H9 (cell line): Measurements from ENCODE around the gene OR10AD1. TPM values are rescaled to one million over a fixed set of nuclear protein-coding genes. Genes with fewer than 3 reads are reported as not detected.

ENCODE experiments used
- DNase-seq: peaks from one replicate; pipeline ENCODE4 v3.0.0-alpha.2; 2017
- H2AFZ ChIP-seq: one replicate; pipeline ENCODE4 v1.6.1; 2013; ENCODE audit warnings: mild to moderate bottlenecking, low read length, control low read depth, moderate library complexity
- H2AK5ac ChIP-seq: 2 replicates; pipeline ENCODE4 v1.6.1; 2013; ENCODE audit warnings: low read length, control low read depth, mixed read lengths; ENCODE audit not compliant: insufficient read length
- H2BK120ac ChIP-seq: one replicate; pipeline ENCODE4 v1.6.1; 2013; ENCODE audit warnings: low read depth, mild to moderate bottlenecking, low read length, control low read depth, inconsistent platforms; ENCODE audit not compliant: poor library complexity, severe bottlenecking
- H2BK12ac ChIP-seq: 2 replicates; pipeline ENCODE4 v1.6.1; 2013; ENCODE audit warnings: low read length, control low read depth, mixed read lengths, low read depth; ENCODE audit not compliant: insufficient read length
- H2BK15ac ChIP-seq: 2 replicates; pipeline ENCODE4 v1.6.1; 2013; ENCODE audit warnings: low read depth, low read length, control low read depth
- H2BK20ac ChIP-seq: one replicate; pipeline ENCODE4 v1.6.1; 2013; ENCODE audit warnings: low read depth, mild to moderate bottlenecking, low read length, control low read depth, inconsistent platforms; ENCODE audit not compliant: poor library complexity, severe bottlenecking
- H2BK5ac ChIP-seq: 2 replicates; pipeline ENCODE4 v1.6.1; 2013; ENCODE audit warnings: low read length, control low read depth, mixed read lengths; ENCODE audit not compliant: insufficient read length
- H3K14ac ChIP-seq: 2 replicates; pipeline ENCODE4 v1.6.1; 2013; ENCODE audit warnings: low read length, control low read depth; ENCODE audit not compliant: insufficient read depth
- H3K18ac ChIP-seq: 2 replicates; pipeline ENCODE4 v1.6.1; 2013; ENCODE audit warnings: low read depth, mild to moderate bottlenecking, mixed read lengths, low read length, control low read depth; ENCODE audit not compliant: insufficient read length
- H3K23ac ChIP-seq: 2 replicates; pipeline ENCODE4 v1.6.1; 2013; ENCODE audit warnings: low read length, control low read depth, mixed read lengths, low read depth; ENCODE audit not compliant: insufficient read length
- H3K23me2 ChIP-seq: 2 replicates; pipeline ENCODE4 v1.6.1; 2013; ENCODE audit warnings: low read depth, mild to moderate bottlenecking, mixed read lengths, low read length, control low read depth; ENCODE audit not compliant: insufficient read length, poor library complexity, severe bottlenecking
- H3K27ac ChIP-seq: 2 replicates; pipeline ENCODE4 v1.5.1; 2013; ENCODE audit warnings: low read length, control low read depth, mixed read lengths, low read depth; ENCODE audit not compliant: insufficient read length
- H3K27me3 ChIP-seq: 2 replicates; pipeline ENCODE4 v1.6.1; 2013; ENCODE audit warnings: low read length, control low read depth, inconsistent platforms; ENCODE audit not compliant: insufficient read depth
- H3K4ac ChIP-seq: 2 replicates; pipeline ENCODE4 v1.6.1; 2013; ENCODE audit warnings: low read depth, mild to moderate bottlenecking, control low read depth, inconsistent platforms, low read length, moderate library complexity
- H3K4me1 ChIP-seq: 2 replicates; pipeline ENCODE4 v1.6.1; 2013; ENCODE audit warnings: low read length, control low read depth, inconsistent platforms; ENCODE audit not compliant: insufficient read depth
- H3K4me2 ChIP-seq: 2 replicates; pipeline ENCODE4 v1.6.1; 2013; ENCODE audit warnings: low read length, control low read depth, mixed read lengths; ENCODE audit not compliant: insufficient read length, insufficient read depth
- H3K56ac ChIP-seq: 2 replicates; pipeline ENCODE4 v1.6.1; 2013; ENCODE audit warnings: low read depth, mild to moderate bottlenecking, mixed read lengths, low read length, control low read depth; ENCODE audit not compliant: insufficient read length
- H3K79me1 ChIP-seq: 2 replicates; pipeline ENCODE4 v1.6.1; 2013; ENCODE audit warnings: low read depth, mild to moderate bottlenecking, moderate library complexity, low read length, control low read depth, inconsistent platforms; ENCODE audit not compliant: insufficient read depth, poor library complexity, severe bottlenecking
- H3K79me2 ChIP-seq: 2 replicates; pipeline ENCODE4 v1.6.1; 2013; ENCODE audit warnings: low read length, control low read depth, inconsistent platforms; ENCODE audit not compliant: insufficient read depth
- H3K9ac ChIP-seq: 2 replicates; pipeline ENCODE4 v1.6.1; 2013; ENCODE audit warnings: low read length, control low read depth, mixed read lengths; ENCODE audit not compliant: insufficient read length; ENCODE audit errors: extremely low read depth
- H3K9me3 ChIP-seq: one replicate; pipeline ENCODE4 v1.6.1; 2013; ENCODE audit warnings: low read depth, low read length, inconsistent platforms; ENCODE audit not compliant: control insufficient read depth
- H3T11ph ChIP-seq: one replicate; pipeline ENCODE4 v1.6.1; 2013; ENCODE audit warnings: mild to moderate bottlenecking, low read length, control low read depth, inconsistent platforms
- H4K20me1 ChIP-seq: one replicate; pipeline ENCODE4 v1.6.1; 2013; ENCODE audit not compliant: control insufficient read depth, insufficient read length, insufficient read depth
- H4K5ac ChIP-seq: 2 replicates; pipeline ENCODE4 v1.6.1; 2013; ENCODE audit warnings: low read depth, mild to moderate bottlenecking, mixed read lengths, low read length, control low read depth; ENCODE audit not compliant: insufficient read length
- H4K8ac ChIP-seq: replicated peaks from 2 replicates; pipeline ENCODE4 v1.6.1; 2013; ENCODE audit warnings: low read length, control low read depth, mixed read lengths, low read depth; ENCODE audit not compliant: insufficient read length
- H4K91ac ChIP-seq: 2 replicates; pipeline ENCODE4 v1.6.1; 2013; ENCODE audit warnings: low read depth, mild to moderate bottlenecking, moderate library complexity, mixed read lengths, low read length, control low read depth; ENCODE audit not compliant: insufficient read length
- H3K27ac Mint-ChIP-seq, 3 experiments: 2 replicates in 2 of 3; 3 replicates in 1 of 3; pipeline ENCODE4 v1.8.0; 2020 to 2021; ENCODE audit warnings: mixed read lengths in 3 of 3, mild to moderate bottlenecking in 1 of 3, moderate library complexity in 1 of 3
- H3K27me3 Mint-ChIP-seq: 2 replicates; pipeline ENCODE4 v1.8.0; 2021; ENCODE audit warnings: low read depth, mild to moderate bottlenecking, moderate library complexity, mixed read lengths
- H3K36me3 Mint-ChIP-seq, 3 experiments: 2 replicates in 2 of 3; 3 replicates in 1 of 3; pipeline ENCODE4 v1.8.0; 2020 to 2021; ENCODE audit warnings: low read depth in 3 of 3, mixed read lengths in 3 of 3; ENCODE audit not compliant: insufficient read depth in 1 of 3
- H3K4me1 Mint-ChIP-seq, 2 experiments: 2 replicates each; pipeline ENCODE4 v1.8.0; 2020; ENCODE audit warnings: mixed read lengths in 2 of 2
- H3K4me3 Mint-ChIP-seq, 2 experiments: 2 replicates in 1 of 2; 3 replicates in 1 of 2; pipeline ENCODE4 v1.8.0; 2020 to 2021; ENCODE audit warnings: mild to moderate bottlenecking in 2 of 2, mixed read lengths in 2 of 2, moderate library complexity in 1 of 2
- H3K9me3 Mint-ChIP-seq, 2 experiments: 2 replicates in 1 of 2; 3 replicates in 1 of 2; pipeline ENCODE4 v1.8.0; 2020; ENCODE audit warnings: mild to moderate bottlenecking in 2 of 2, mixed read lengths in 2 of 2, moderate library complexity in 1 of 2
- WGBS: extraction: QIAGEN DNeasy Blood & Tissue Kit; methylation state at CpG from one replicate; pipeline ENCODE4 v1.1.7; 2013; ENCODE audit warnings: missing lambda C conversion rate, low lambda C conversion rate, mixed read lengths; ENCODE audit not compliant: insufficient read length; ENCODE audit errors: extremely low coverage; 5-methylcytosine and 5-hydroxymethylcytosine counted together
- total RNA-seq: library from RNA; stranded (reverse); gene quantifications from 2 replicates; pipeline ENCODE4 v1.2.1, GENCODE V29; 2021
- TF ChIP-seq, protein P1 (sequence below): fragments of 200-600 bp; sonication (generic); conservative IDR thresholded peaks from 3 replicates; pipeline ENCODE4 v1.8.0; 2021; ENCODE audit warnings: antibody characterized with exemption, mild to moderate bottlenecking

Gene OR10AD1
- total RNA-seq, 1 experiment from 2014 or later = not detected

DNA sequence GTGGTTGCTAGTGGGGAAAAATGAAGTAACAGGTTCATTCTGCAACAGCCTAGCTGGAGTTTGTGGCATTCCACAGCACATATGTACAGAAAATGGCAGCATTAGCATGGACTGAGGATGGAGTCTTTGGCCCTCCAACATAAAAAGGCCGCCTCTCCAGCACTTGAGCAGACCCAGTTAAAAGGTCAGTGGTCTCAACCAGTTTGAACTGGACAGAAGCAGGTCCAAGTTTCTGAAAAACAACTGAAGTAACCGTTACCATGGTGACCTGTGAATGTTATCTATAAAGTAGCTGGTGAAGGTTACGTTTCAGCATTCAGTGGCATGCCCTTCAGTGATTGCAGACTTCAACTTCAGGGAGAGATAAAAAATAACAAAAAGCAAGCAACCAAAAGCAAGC, 34.1 kb upstream of the OR10AD1 start:
- H3K36me3 Mint-ChIP-seq = peaks cover 0 to 5% (median 0%) of the 10 kb centered on the region in 3 experiments; a peak in 2 of 7 replicates
- peaks cover 13 to 33% of the 10 kb centered on the region in 2 experiments for H3K9me3 Mint-ChIP-seq
- Histone ChIP-seq H3T11ph (no peak overlapping the region), H4K8ac (no peak overlapping the region), H3K79me1 (no peaks in the 10 kb centered on the region), H2BK5ac (no peak overlapping the region), H3K56ac (no peak overlapping the region), H3K14ac (no peak overlapping the region), H3K27me3 (no peaks in the 10 kb centered on the region), H2BK120ac (no peak overlapping the region), H3K79me2 (no peaks in the 10 kb centered on the region), H3K9ac (no peak overlapping the region), H2BK15ac (no peak overlapping the region), H3K18ac (no peak overlapping the region), H3K4me1 (peaks cover 3% of the 10 kb centered on the region; the same call in 1 of the 2 replicates), H4K91ac (no peak overlapping the region), H2BK20ac (no peak overlapping the region), H2AFZ (no peak overlapping the region), H2BK12ac (no peak overlapping the region), H3K9me3 (no peaks in the 10 kb centered on the region), H3K4me2 (no peak overlapping the region), H4K5ac (no peak overlapping the region), H3K23me2 (no peaks in the 10 kb centered on the region), H3K27ac (no peak overlapping the region), H3K4ac (no peak overlapping the region), H2AK5ac (no peak overlapping the region), H3K23ac (no peak overlapping the region), H4K20me1 (no peaks in the 10 kb centered on the region)
- WGBS = no CpG with 5 or more reads among the region's 3 CpGs
- peak overlapping the region in 1 of 3 experiments; percentile 57; a peak in 1 of 7 replicates for H3K27ac Mint-ChIP-seq
- DNase-seq = no peak
- TF ChIP-seq, protein P1, sequence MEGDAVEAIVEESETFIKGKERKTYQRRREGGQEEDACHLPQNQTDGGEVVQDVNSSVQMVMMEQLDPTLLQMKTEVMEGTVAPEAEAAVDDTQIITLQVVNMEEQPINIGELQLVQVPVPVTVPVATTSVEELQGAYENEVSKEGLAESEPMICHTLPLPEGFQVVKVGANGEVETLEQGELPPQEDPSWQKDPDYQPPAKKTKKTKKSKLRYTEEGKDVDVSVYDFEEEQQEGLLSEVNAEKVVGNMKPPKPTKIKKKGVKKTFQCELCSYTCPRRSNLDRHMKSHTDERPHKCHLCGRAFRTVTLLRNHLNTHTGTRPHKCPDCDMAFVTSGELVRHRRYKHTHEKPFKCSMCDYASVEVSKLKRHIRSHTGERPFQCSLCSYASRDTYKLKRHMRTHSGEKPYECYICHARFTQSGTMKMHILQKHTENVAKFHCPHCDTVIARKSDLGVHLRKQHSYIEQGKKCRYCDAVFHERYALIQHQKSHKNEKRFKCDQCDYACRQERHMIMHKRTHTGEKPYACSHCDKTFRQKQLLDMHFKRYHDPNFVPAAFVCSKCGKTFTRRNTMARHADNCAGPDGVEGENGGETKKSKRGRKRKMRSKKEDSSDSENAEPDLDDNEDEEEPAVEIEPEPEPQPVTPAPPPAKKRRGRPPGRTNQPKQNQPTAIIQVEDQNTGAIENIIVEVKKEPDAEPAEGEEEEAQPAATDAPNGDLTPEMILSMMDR = no peak
- no peak overlapping the region for H3K4me3 Mint-ChIP-seq
- peaks cover 5 to 7% of the 10 kb centered on the region in 2 experiments for H3K4me1 Mint-ChIP-seq
- no peaks in the 10 kb centered on the region; the same call in 1 of the 2 replicates for H3K27me3 Mint-ChIP-seq
